Fibroblast of skin of abdomen (primary cell): ENCODE measurements around the gene OSBPL10.
A peak's percentile ranks its signal among the peaks of the same experiment; 100 is the strongest.
"Not testable (repeated sequence)": the region's sequence is repeated elsewhere in the genome, so short reads cannot be mapped to it uniquely, and the experiment has no call there.

Experiments used
- DNase-seq: peaks from one replicate; pipeline ENCODE4 v3.0.0-alpha.2; 2013

OSBPL10 gene

GRCh38 chr3:31695280-31696008 is 285.6 kb downstream of the OSBPL10 start:
- no peak for DNase-seq

GRCh38 chr3:31693346-31693745 is 287.7 kb downstream of the OSBPL10 start:
- no peak for DNase-seq

- DNase-seq, result no peak
Observed at GRCh38 chr3:31692751-31693150, 288.3 kb downstream of the OSBPL10 start.

GRCh38 chr3:31690771-31691170 is 290.3 kb downstream of the OSBPL10 start:
- DNase-seq, result no peak

- not testable (repeated sequence) for DNase-seq
Observed at GRCh38 chr3:31689523-31689922, 291.5 kb downstream of the OSBPL10 start.

GRCh38 chr3:31688984-31689383 is 292.1 kb downstream of the OSBPL10 start:
- no peak for DNase-seq

- DNase-seq, result no peak
Observed at GRCh38 chr3:31687020-31687802, 293.9 kb downstream of the OSBPL10 start.

GRCh38 chr3:31680072-31680870 is 300.8 kb downstream of the OSBPL10 start:
- DNase-seq, result no peak

GRCh38 chr3:31676556-31676955 is 304.5 kb downstream of the OSBPL10 start:
- DNase-seq, result no peak

GRCh38 chr3:31673950-31674349 is 307.1 kb downstream of the OSBPL10 start:
- no peak for DNase-seq

GRCh38 chr3:31671976-31672375 is 309.1 kb downstream of the OSBPL10 start:
- peak; percentile 11 for DNase-seq

- DNase-seq, result no peak
Observed at GRCh38 chr3:31671451-31671850, 309.6 kb downstream of the OSBPL10 start.

- DNase-seq, result no peak
Observed at GRCh38 chr3:31670722-31671121, 310.3 kb downstream of the OSBPL10 start.

GRCh38 chr3:31670136-31670535 is 310.9 kb downstream of the OSBPL10 start:
- no peak for DNase-seq

- no peak for DNase-seq
Observed at GRCh38 chr3:31668242-31668641, 312.8 kb downstream of the OSBPL10 start.

GRCh38 chr3:31667582-31667981 is 313.5 kb downstream of the OSBPL10 start:
- no peak for DNase-seq

- no peak for DNase-seq
Observed at GRCh38 chr3:31664031-31664430, 317.0 kb downstream of the OSBPL10 start.

- no peak for DNase-seq
Observed at GRCh38 chr3:31661993-31662670, 318.9 kb downstream of the OSBPL10 start.

GRCh38 chr3:31661286-31661685 is 319.8 kb downstream of the OSBPL10 start:
- DNase-seq, result no peak

- DNase-seq, result no peak
Observed at GRCh38 chr3:31659246-31659645, 321.8 kb downstream of the OSBPL10 start.

GRCh38 chr3:31654998-31655397 is 326.1 kb downstream of the OSBPL10 start:
- no peak for DNase-seq

- DNase-seq, result no peak
Observed at GRCh38 chr3:31653464-31653863, 327.6 kb downstream of the OSBPL10 start.

GRCh38 chr3:31652296-31652695 is 328.8 kb downstream of the OSBPL10 start:
- DNase-seq, result no peak
